ENCODE data around the gene DCST1. TPM values are rescaled to one million over a fixed set of nuclear protein-coding genes. Genes with fewer than 3 reads are reported as not detected.

The DCST1 gene
- total RNA-seq, 1 experiment from 2014 or later, result 0.32 TPM

DNA sequence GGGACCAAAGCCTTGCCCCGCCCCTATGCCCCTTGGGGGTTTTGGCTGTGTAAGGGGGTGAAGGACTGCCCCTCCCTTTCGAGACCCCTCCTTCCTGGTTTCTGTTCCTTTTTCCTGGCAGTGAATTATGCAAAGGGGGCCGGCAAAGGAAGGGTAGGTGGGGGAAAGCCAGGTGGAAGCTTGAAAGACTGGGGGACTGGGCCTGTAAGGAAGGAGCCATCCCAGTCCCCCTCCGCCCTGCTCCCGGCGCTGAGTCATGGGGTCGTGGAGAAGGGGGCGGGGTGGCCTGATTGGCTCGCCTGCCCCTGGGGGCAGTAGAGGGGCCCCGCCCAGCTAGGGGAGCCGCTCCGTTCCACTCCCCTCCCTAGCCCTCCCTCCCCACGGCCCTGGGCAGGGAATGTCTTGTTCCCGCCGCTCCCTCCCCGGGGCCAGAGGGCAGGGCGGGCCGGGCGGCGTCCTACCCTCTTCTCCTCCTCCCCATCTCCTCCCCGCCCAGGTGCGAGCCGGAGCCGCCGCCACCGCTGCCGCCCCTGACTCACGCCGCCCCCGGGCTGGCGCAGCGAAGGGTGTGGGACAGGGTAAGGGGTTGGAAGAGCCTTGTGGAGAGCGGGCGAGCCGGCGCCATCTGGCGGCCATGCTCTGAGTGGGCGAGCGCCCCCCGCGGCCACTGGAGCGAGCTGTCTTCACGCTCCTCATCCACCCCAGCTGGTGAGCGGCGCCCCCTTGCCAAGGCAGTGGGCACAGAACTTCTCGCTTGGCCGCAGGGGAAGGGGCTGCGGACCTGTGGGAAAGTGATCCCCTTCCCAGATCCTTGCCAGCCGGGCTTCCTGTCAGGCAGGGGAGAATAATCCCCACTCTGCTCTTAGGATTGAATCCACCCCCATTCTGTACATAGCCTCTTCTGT lies 16.3 kb upstream of the DCST1 start (continued):
- TF ChIP-seq TCF7L2 (IDR thresholded peaks at IDR 0.05; ENCODE audit: borderline replicate concordance, extremely low read depth, insufficient read depth, insufficient read length), result no peak
- no peak for TF ChIP-seq EZH2phosphoT487 (IDR thresholded peaks at IDR 0.05; ENCODE audit: borderline replicate concordance)
- TF ChIP-seq FOSL1 (IDR thresholded peaks at IDR 0.05; ENCODE audit: low read depth), result no peak; the same call in 1 of the 2 replicates
- no peak for TF ChIP-seq SRF (IDR thresholded peaks at IDR 0.05; ENCODE audit: low read depth)
- peak; percentile 80 for TF ChIP-seq YY1 (IDR thresholded peaks at IDR 0.05; ENCODE audit: extremely low read depth, insufficient replicate concordance, low read depth, low read length)

DNA sequence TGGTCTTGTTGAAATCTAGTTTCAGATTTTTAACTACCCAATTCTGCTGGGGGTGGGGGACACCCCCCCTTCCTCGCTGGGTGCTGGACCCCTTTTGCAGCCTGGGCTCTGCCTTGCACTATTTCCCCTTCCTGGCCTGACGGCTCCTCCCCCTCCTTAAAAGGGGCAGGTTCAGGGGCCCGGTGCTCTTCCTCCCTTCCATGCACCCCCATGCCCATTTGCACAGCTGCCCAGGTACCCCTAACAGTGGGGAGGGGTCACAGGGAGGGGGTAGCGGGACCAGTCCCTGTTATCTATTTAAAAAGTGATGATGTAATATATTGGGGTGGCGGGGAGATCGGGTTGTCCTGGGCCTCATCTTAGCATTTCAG lies 15.7 kb upstream of the DCST1 start:
- H2AFZ ChIP-seq (ENCODE audit: low read depth, low read length, poor library complexity, severe bottlenecking), result no peak overlapping the region

More for the DNA sequence above, 15.7 kb upstream of the DCST1 start:
- ATAC-seq (peak; percentile 15), DNase-seq (ENCODE audit: low read depth, low spot score) (no peak)
- Histone ChIP-seq H3K79me2 (ENCODE audit: insufficient read depth, low read length) (peaks cover 5% of the 10 kb centered on the region; the same call in 1 of the 2 replicates), H3K36me3 (ENCODE audit: control insufficient read depth in 1 of 2, insufficient read depth in 2 of 2, low read length in 2 of 2) (peaks cover 6 to 27% of the 10 kb centered on the region in 2 experiments; a peak in 3 of 4 replicates), H3K27ac (ENCODE audit: low read depth, low read length) (peak overlapping the region; percentile 89), H3K9me2 (ENCODE audit: insufficient read depth) (no peaks in the 10 kb centered on the region), H3K4me2 (ENCODE audit: low read length) (peak overlapping the region; percentile 82), H3K9ac (ENCODE audit: low read length) (peak overlapping the region; percentile 60), H3K27me3 (ENCODE audit: insufficient read depth, low read length) (no peaks in the 10 kb centered on the region), H4K20me1 (ENCODE audit: insufficient read depth) (no peaks in the 10 kb centered on the region), H3K4me1 (ENCODE audit: control insufficient read depth in 1 of 2, insufficient read depth in 2 of 2, low read length in 2 of 2) (peaks cover 34 to 62% of the 10 kb centered on the region in 2 experiments), H3K9me3 (ENCODE audit: control insufficient read depth in 1 of 2, insufficient read depth in 1 of 2, low read depth in 1 of 2, low read length in 2 of 2) (no peaks in the 10 kb centered on the region), H3K4me3 (replicated peaks in 1 of 2; ENCODE audit: low read depth in 1 of 2, low read length in 2 of 2) (peak overlapping the region; percentile 27 to 47)
- ChIA-PET POLR2A (interaction anchor here (0.6 to 1.5 kb wide), 4 partner anchors 14 to 81 kb away, joined by 3 to 8 read pairs (median 5); partner anchors contain the start of gene PMVK), RAD21 (ENCODE audit: low non-redundant PET in 1 of 2, low total read pairs in 2 of 2, uncharacterized antibody in 2 of 2, unreplicated experiment in 2 of 2) (interaction anchor here in 1 of 2 experiments (1.2 kb wide), 1 partner anchor 47 kb away, joined by 3 read pairs; the partner anchor contains the start of gene SHC1), CTCF (interaction anchor here (0.6 to 3.0 kb wide), 18 partner anchors 8 to 538 kb away, joined by 3 to 24 read pairs (median 6); partner anchors contain the start of genes ADAM15, PBXIP1 and ZBTB7B)
- TF ChIP-seq, protein P1, sequence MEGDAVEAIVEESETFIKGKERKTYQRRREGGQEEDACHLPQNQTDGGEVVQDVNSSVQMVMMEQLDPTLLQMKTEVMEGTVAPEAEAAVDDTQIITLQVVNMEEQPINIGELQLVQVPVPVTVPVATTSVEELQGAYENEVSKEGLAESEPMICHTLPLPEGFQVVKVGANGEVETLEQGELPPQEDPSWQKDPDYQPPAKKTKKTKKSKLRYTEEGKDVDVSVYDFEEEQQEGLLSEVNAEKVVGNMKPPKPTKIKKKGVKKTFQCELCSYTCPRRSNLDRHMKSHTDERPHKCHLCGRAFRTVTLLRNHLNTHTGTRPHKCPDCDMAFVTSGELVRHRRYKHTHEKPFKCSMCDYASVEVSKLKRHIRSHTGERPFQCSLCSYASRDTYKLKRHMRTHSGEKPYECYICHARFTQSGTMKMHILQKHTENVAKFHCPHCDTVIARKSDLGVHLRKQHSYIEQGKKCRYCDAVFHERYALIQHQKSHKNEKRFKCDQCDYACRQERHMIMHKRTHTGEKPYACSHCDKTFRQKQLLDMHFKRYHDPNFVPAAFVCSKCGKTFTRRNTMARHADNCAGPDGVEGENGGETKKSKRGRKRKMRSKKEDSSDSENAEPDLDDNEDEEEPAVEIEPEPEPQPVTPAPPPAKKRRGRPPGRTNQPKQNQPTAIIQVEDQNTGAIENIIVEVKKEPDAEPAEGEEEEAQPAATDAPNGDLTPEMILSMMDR (IDR thresholded peaks at IDR 0.05 in 2 of 3, conservative IDR thresholded peaks at IDR 0.05 in 1 of 3; ENCODE audit: borderline replicate concordance in 1 of 3, insufficient read depth in 1 of 3, low read depth in 2 of 3, low read length in 2 of 3), result no peak
- TF ChIP-seq POLR2A (IDR thresholded peaks at IDR 0.05; ENCODE audit: borderline replicate concordance, extremely low read depth, insufficient read depth, insufficient read length) (no peak), YY1 (IDR thresholded peaks at IDR 0.05; ENCODE audit: extremely low read depth, insufficient replicate concordance, low read depth, low read length) (no peak), RAD21 (IDR thresholded peaks at IDR 0.05; ENCODE audit: low read depth) (no peak), TCF7L2 (IDR thresholded peaks at IDR 0.05; ENCODE audit: borderline replicate concordance, extremely low read depth, insufficient read depth, insufficient read length) (no peak), EZH2 (IDR thresholded peaks at IDR 0.05) (no peak), SIN3A (IDR thresholded peaks at IDR 0.05; ENCODE audit: low read depth) (no peak), POLR2AphosphoS5 (IDR thresholded peaks at IDR 0.05; ENCODE audit: low read depth, low read length) (no peak), CBX3 (IDR thresholded peaks at IDR 0.05; ENCODE audit: low read depth) (no peak), SP1 (IDR thresholded peaks at IDR 0.05; ENCODE audit: low read depth) (no peak), FOSL1 (IDR thresholded peaks at IDR 0.05; ENCODE audit: low read depth) (no peak), CEBPB (IDR thresholded peaks at IDR 0.05; ENCODE audit: low read depth) (no peak), SRF (IDR thresholded peaks at IDR 0.05; ENCODE audit: low read depth) (no peak), ZFX (IDR thresholded peaks at IDR 0.05) (no peak)
- TF ChIP-seq, protein P2, sequence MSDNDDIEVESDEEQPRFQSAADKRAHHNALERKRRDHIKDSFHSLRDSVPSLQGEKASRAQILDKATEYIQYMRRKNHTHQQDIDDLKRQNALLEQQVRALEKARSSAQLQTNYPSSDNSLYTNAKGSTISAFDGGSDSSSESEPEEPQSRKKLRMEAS (IDR thresholded peaks at IDR 0.05), result no peak
- intact Hi-C loops (cut with micrococcal nuclease), result loop anchor here (1.0 to 2.0 kb wide), 3 partner anchors 15 to 67 kb away; partner anchors contain the start of gene ZBTB7B
- BruUV-seq (replicated peaks), result TSS peak; percentile 8
